B cell (primary cell): ENCODE results near the gene PTPRN2.

Experiments
- EZH2 ChIP-seq: IDR thresholded peaks from 2 replicates; pipeline ENCODE4 v1.6.1; 2012; ENCODE audit warnings: borderline replicate concordance, low read depth, mild to moderate bottlenecking, moderate library complexity, low read length; ENCODE audit not compliant: insufficient read depth, poor library complexity, severe bottlenecking
- TF ChIP-seq, protein P1 (sequence below): fragments of 200-600 bp; IDR thresholded peaks from one replicate; pipeline ENCODE4 v1.8.0; 2022; ENCODE audit warnings: antibody characterized with exemption, mild to moderate bottlenecking

DNA sequence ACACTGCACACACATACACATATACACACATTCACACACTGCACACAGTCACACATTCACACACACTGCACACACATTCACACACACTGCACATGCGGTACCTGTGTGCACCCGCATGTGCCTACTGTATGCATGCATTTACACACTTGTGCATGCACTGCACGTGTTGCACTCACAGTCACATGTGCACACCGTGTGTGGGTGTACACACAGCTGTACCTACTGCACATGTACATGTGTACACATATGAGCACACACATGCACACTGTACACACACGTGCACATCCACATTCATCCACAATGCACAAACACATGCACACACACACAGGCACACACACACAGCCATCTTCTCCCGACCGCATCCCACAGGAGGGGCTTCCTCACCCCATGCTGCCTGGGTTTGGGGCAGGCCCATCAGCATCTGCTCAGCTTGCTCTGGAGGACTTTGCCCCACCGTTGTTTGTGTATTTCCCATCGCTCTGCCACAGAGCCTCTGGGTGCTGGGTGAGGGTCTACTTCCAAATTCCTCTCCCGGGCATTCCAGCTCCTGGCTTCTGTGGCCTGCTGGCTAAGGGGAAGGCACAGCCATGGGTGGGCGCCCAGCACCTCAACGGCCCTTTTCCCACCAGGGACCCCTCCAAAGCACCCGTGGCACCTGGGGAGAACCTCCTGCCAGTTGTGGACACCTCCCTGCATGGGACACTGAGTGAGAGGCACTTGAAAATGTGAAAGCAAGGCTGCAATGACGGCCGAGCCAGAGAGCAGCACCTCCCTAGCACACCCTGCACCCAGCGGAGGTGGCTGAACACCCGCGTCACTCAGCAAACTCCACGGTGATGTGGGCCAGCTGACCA is 324.3 kb downstream of the PTPRN2 start:
- TF ChIP-seq EZH2, result no peak
- TF ChIP-seq, protein P1, sequence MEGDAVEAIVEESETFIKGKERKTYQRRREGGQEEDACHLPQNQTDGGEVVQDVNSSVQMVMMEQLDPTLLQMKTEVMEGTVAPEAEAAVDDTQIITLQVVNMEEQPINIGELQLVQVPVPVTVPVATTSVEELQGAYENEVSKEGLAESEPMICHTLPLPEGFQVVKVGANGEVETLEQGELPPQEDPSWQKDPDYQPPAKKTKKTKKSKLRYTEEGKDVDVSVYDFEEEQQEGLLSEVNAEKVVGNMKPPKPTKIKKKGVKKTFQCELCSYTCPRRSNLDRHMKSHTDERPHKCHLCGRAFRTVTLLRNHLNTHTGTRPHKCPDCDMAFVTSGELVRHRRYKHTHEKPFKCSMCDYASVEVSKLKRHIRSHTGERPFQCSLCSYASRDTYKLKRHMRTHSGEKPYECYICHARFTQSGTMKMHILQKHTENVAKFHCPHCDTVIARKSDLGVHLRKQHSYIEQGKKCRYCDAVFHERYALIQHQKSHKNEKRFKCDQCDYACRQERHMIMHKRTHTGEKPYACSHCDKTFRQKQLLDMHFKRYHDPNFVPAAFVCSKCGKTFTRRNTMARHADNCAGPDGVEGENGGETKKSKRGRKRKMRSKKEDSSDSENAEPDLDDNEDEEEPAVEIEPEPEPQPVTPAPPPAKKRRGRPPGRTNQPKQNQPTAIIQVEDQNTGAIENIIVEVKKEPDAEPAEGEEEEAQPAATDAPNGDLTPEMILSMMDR, result no peak
